ENCODE data around the gene PEX26.

GRCh38 chr22:18058371-18059093 lies 19.3 kb upstream of the PEX26 start:
- TF ChIP-seq TAF1 (conservative IDR thresholded peaks at IDR 0.05) (no peak), CTCF (IDR thresholded peaks at IDR 0.05; ENCODE audit: low read depth, low read length, missing input control) (no peak), GABPA (IDR thresholded peaks at IDR 0.05 in 1 of 2, conservative IDR thresholded peaks at IDR 0.05 in 1 of 2) (no peak), RAD21 (IDR thresholded peaks at IDR 0.05) (no peak), JUND (IDR thresholded peaks at IDR 0.05) (no peak), HNF4A (conservative IDR thresholded peaks at IDR 0.05) (no peak), RXRA (IDR thresholded peaks at IDR 0.05) (no peak), NR2F2 (IDR thresholded peaks at IDR 0.05) (no peak), YY1 (IDR thresholded peaks at IDR 0.05) (no peak), SP1 (IDR thresholded peaks at IDR 0.05) (no peak)
- TF ChIP-seq, protein P1, sequence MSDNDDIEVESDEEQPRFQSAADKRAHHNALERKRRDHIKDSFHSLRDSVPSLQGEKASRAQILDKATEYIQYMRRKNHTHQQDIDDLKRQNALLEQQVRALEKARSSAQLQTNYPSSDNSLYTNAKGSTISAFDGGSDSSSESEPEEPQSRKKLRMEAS (IDR thresholded peaks at IDR 0.05), result no peak

All from liver (tissue), 3 donors.